ENCODE data around the gene ZNF710. TPM values are rescaled to one million over a fixed set of nuclear protein-coding genes. Genes with fewer than 3 reads are reported as not detected.

Gene ZNF710
- total and polyA plus RNA-seq, 2 of the 13 experiments (the other 11 are each of a cell fraction or from before 2014, with no cell fraction given) = 4.7 to 20.6 TPM

- TF ChIP-seq IKZF5 (CRISPR knock-in tag; IDR thresholded peaks at IDR 0.05) (peak; percentile 35; the same call in 1 of the 2 replicates), ATAD3A (CRISPR knock-in tag; IDR thresholded peaks at IDR 0.05) (no peak), TEAD2 (CRISPR knock-in tag; IDR thresholded peaks at IDR 0.05) (no peak), ZNF383 (CRISPR knock-in tag; IDR thresholded peaks at IDR 0.05; ENCODE audit: borderline replicate concordance) (no peak), PTBP1 (IDR thresholded peaks at IDR 0.05; ENCODE audit: low read depth, low read length, poor library complexity, severe bottlenecking) (no peak), NAIF1 (CRISPR knock-in tag; IDR thresholded peaks at IDR 0.05; ENCODE audit: borderline replicate concordance) (no peak), BRF2 (CRISPR knock-in tag; IDR thresholded peaks at IDR 0.05) (no peak), ZNF496 (CRISPR knock-in tag; IDR thresholded peaks at IDR 0.05; ENCODE audit: insufficient replicate concordance) (no peak), SP5 (CRISPR knock-in tag; IDR thresholded peaks at IDR 0.05; ENCODE audit: borderline replicate concordance, low read depth) (no peak), ZNF569 (CRISPR knock-in tag; IDR thresholded peaks at IDR 0.05; ENCODE audit: borderline replicate concordance) (no peak), SOX6 (IDR thresholded peaks at IDR 0.05) (no peak), SOX6 (CRISPR knock-in tag; IDR thresholded peaks at IDR 0.05) (no peak), MXI1 (IDR thresholded peaks at IDR 0.05; ENCODE audit: borderline replicate concordance, low read depth, low read length) (no peak), GRHL1 (CRISPR knock-in tag; conservative IDR thresholded peaks at IDR 0.05) (no peak), ZNF281 (CRISPR knock-in tag; IDR thresholded peaks at IDR 0.05; ENCODE audit: borderline replicate concordance) (no peak), CTCF (CRISPR knock-in tag; IDR thresholded peaks at IDR 0.05) (peak; percentile 74)
These were observed 70.2 kb downstream of the ZNF710 start (continued) for GRCh38 chr15:90071220-90071807.

Measured in HepG2 (cell line).